KMS-11 (cell line): ENCODE data around the gene NUP98.

Experiments used
- H2AFZ ChIP-seq: fragments of 200-600 bp; sonication (generic); 2 replicates; pipeline ENCODE4 v1.6.1; 2016; ENCODE audit warnings: antibody characterized with exemption, mixed run types, low read depth
- H3K27ac ChIP-seq: fragments of 200-600 bp; sonication (generic); 2 replicates; pipeline ENCODE4 v1.6.1; 2016; ENCODE audit warnings: mild to moderate bottlenecking, mixed run types
- H3K27me3 ChIP-seq: fragments of 200-600 bp; sonication (generic); 2 replicates; pipeline ENCODE4 v1.6.1; 2017; ENCODE audit warnings: mild to moderate bottlenecking, low read depth, mixed run types, moderate library complexity; ENCODE audit not compliant: insufficient read depth
- H3K36me3 ChIP-seq: fragments of 200-600 bp; sonication (generic); 2 replicates; pipeline ENCODE4 v1.6.1; 2017; ENCODE audit warnings: mild to moderate bottlenecking, mixed run types; ENCODE audit not compliant: insufficient read depth
- H3K4me1 ChIP-seq: fragments of 200-600 bp; sonication (generic); 2 replicates; pipeline ENCODE4 v1.6.1; 2016; ENCODE audit warnings: mild to moderate bottlenecking, low read depth, mixed run types; ENCODE audit not compliant: poor library complexity, severe bottlenecking
- H3K4me2 ChIP-seq: fragments of 200-600 bp; sonication (generic); 2 replicates; pipeline ENCODE4 v1.7.0; 2016; ENCODE audit warnings: mild to moderate bottlenecking, mixed run types
- H3K4me3 ChIP-seq: fragments of 200-600 bp; sonication (generic); IDR thresholded peaks from 2 replicates; pipeline ENCODE4 v1.6.1; 2017; ENCODE audit warnings: low read depth, low read length, mixed read lengths; ENCODE audit not compliant: insufficient read depth
- H3K79me2 ChIP-seq: fragments of 200-600 bp; sonication (generic); 2 replicates; pipeline ENCODE4 v1.6.1; 2016; ENCODE audit warnings: low read depth, mixed run types; ENCODE audit not compliant: insufficient read depth
- H3K9ac ChIP-seq: fragments of 200-600 bp; sonication (generic); 2 replicates; pipeline ENCODE4 v1.6.1; 2016; ENCODE audit warnings: mild to moderate bottlenecking, mixed run types
- H4K20me1 ChIP-seq: fragments of 200-600 bp; sonication (generic); 2 replicates; pipeline ENCODE4 v1.6.1; 2016; ENCODE audit warnings: mild to moderate bottlenecking, mixed run types; ENCODE audit not compliant: insufficient read depth
- TF ChIP-seq, protein P1 (sequence below): fragments of 200-600 bp; sonication (generic); conservative IDR thresholded peaks from 2 replicates; pipeline ENCODE4 v1.6.1; 2017; ENCODE audit warnings: low read depth, mild to moderate bottlenecking, antibody characterized with exemption, low read length, moderate library complexity, mixed read lengths

NUP98 gene

DNA sequence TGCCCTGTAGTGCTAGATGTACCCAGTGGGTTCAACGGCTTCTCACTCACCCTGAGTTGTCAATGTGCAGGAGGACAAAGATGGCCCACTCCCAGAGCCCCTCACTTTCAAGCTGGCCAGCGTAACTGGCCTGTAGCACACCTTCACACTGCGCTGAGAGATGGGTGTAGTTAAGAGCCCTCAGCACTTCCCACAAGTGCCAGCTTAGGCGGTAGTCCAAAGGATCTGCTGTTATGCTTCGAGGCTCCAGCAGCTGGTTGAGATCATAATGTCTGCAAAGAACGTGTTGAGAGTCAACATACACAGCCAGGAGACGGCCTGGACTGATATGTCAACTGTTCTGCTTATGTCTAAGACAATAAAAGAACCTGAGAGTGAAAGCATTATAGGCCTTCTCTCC, 111.4 kb downstream of the NUP98 start:
- Histone ChIP-seq H3K4me3 (no peak overlapping the region), H3K27ac (no peak overlapping the region), H3K4me1 (peaks cover 16% of the 10 kb centered on the region), H3K27me3 (no peaks in the 10 kb centered on the region), H3K9ac (no peak overlapping the region), H3K4me2 (no peak overlapping the region), H4K20me1 (no peaks in the 10 kb centered on the region), H2AFZ (no peak overlapping the region), H3K79me2 (no peaks in the 10 kb centered on the region), H3K36me3 (peaks cover 22% of the 10 kb centered on the region; the same call in 1 of the 2 replicates)
- TF ChIP-seq, protein P1, sequence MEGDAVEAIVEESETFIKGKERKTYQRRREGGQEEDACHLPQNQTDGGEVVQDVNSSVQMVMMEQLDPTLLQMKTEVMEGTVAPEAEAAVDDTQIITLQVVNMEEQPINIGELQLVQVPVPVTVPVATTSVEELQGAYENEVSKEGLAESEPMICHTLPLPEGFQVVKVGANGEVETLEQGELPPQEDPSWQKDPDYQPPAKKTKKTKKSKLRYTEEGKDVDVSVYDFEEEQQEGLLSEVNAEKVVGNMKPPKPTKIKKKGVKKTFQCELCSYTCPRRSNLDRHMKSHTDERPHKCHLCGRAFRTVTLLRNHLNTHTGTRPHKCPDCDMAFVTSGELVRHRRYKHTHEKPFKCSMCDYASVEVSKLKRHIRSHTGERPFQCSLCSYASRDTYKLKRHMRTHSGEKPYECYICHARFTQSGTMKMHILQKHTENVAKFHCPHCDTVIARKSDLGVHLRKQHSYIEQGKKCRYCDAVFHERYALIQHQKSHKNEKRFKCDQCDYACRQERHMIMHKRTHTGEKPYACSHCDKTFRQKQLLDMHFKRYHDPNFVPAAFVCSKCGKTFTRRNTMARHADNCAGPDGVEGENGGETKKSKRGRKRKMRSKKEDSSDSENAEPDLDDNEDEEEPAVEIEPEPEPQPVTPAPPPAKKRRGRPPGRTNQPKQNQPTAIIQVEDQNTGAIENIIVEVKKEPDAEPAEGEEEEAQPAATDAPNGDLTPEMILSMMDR: no peak

DNA sequence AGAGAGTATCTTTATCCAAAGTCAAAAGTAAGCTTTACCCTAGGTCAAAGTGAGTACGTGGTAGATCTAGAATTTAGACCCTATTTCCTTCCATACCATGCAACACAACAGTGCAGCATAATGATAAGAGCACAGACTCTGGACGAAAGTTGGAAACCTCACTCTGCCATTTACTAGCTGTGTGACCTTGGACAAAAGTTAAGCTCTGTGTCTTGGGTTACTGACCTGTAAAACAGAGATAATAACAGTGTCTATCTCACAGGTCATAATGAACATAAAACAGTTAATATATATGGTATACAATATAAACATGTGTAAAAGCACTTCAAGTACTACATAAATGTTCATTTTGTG, 112.6 kb downstream of the NUP98 start:
- Histone ChIP-seq H3K4me1 (peaks cover 16% of the 10 kb centered on the region), H3K4me2 (no peak overlapping the region), H2AFZ (no peak overlapping the region), H3K9ac (no peak overlapping the region), H3K79me2 (no peaks in the 10 kb centered on the region), H3K36me3 (peaks cover 23% of the 10 kb centered on the region; the same call in 1 of the 2 replicates), H3K27ac (no peak overlapping the region), H3K27me3 (no peaks in the 10 kb centered on the region), H4K20me1 (no peaks in the 10 kb centered on the region), H3K4me3 (no peak overlapping the region)
- TF ChIP-seq, protein P1: no peak

DNA sequence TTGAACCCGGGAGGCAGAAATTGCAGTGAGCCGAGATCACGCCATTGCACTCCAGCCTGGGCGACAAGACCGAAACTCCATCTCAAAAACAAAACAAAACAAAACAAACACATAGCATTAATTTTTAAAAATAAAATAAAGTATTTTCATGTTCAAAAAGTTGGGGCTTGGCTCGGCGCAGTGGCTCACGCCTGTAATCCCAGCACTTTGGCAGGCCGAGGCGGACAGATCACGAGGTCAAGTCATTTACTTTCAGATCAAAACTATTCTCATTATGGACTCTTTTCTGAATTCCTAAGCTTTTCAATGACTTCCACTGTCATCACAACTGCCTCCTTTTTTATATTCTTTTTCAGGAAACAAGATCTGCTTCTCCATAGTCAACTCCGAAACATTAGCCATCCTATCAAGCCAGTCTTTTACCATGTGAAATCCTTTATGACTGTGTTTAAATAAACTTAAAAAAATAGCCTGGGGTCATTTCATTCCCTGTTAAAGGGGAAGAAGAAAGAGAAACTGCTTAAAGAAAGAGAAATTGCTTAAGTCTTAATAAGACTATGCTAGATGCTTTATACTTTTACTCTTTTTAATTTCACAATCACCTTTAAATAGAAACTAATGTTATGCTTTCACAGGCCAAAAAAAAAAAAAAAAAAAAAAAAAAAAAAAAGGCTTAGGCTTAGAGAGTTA, 113.1 kb downstream of the NUP98 start:
- Histone ChIP-seq H3K27ac (no peak overlapping the region), H3K79me2 (no peaks in the 10 kb centered on the region), H3K27me3 (no peaks in the 10 kb centered on the region), H2AFZ (no peak overlapping the region), H3K36me3 (peaks cover 25% of the 10 kb centered on the region; the same call in 1 of the 2 replicates), H3K9ac (no peak overlapping the region), H4K20me1 (no peaks in the 10 kb centered on the region), H3K4me2 (no peak overlapping the region), H3K4me1 (peaks cover 16% of the 10 kb centered on the region), H3K4me3 (no peak overlapping the region)
- TF ChIP-seq, protein P1: no peak

DNA sequence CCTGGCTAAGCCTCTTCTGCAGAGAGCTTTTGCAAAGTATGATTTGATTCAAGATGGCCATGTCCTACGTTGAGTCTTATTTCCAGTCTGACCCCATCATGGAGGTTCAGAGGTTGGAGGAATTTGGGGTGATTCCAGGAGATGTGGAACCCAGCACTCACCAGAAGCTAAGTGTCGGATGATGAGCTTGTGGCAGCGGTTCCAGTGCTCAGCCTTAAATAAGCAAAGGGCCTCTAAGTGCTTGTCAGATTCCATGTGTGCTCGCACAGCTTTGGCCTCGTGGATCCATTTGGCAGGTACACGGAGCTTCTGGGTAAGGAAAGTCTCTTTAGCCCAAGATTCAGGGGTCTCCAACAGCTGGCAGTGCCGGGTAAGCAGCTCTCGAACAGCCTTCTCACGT, 114.3 kb downstream of the NUP98 start:
- Histone ChIP-seq H2AFZ (no peak overlapping the region), H3K4me3 (no peak overlapping the region), H3K36me3 (peaks cover 22% of the 10 kb centered on the region; the same call in 1 of the 2 replicates), H3K27me3 (no peaks in the 10 kb centered on the region), H3K4me1 (peaks cover 16% of the 10 kb centered on the region), H3K79me2 (no peaks in the 10 kb centered on the region), H3K9ac (no peak overlapping the region), H4K20me1 (no peaks in the 10 kb centered on the region), H3K27ac (no peak overlapping the region), H3K4me2 (no peak overlapping the region)
- TF ChIP-seq, protein P1: no peak
